Mucosa of descending colon (tissue), 3 donors: ENCODE results near the gene EEF1G. TPM values are rescaled to one million over a fixed set of nuclear protein-coding genes. Genes with fewer than 3 reads are reported as not detected.

Experiments
- ATAC-seq: fragments of 200-7000 bp; cut with Tn5 transposase; one replicate; pipeline ENCODE4 v1.9.1; 2020; ENCODE audit warnings: mild to moderate bottlenecking, moderate library complexity
- DNase-seq, 3 donors: peaks; one replicate each; pipeline ENCODE4 v3.0.0-alpha.2; 2020
- H3K36me3 ChIP-seq: fragments of 200-600 bp; one replicate; pipeline ENCODE4 v1.8.0; 2021; ENCODE audit warnings: low read depth, mild to moderate bottlenecking
- H3K4me1 ChIP-seq: fragments of 200-600 bp; one replicate; pipeline ENCODE4 v1.8.0; 2021; ENCODE audit warnings: low read depth, mild to moderate bottlenecking
- H3K4me3 ChIP-seq: fragments of 200-600 bp; one replicate; pipeline ENCODE4 v1.8.0; 2021; ENCODE audit warnings: mild to moderate bottlenecking
- H3K9me3 ChIP-seq: fragments of 200-600 bp; one replicate; pipeline ENCODE4 v1.8.0; 2021; ENCODE audit warnings: mild to moderate bottlenecking
- intact Hi-C, 2 donors: fragments of 100-400 bp; cut with DNase I in 1 of 2; cut with micrococcal nuclease in 1 of 2; formaldehyde crosslinking; loops; one replicate each; pipeline versions ENCODE4 v1.11.0 to v1.11.1; 2022; cut with DNase I, micrococcal nuclease
- microRNA-seq: library from miRNA; unstranded; fragments of <30 nt; microRNA quantifications from one replicate; pipeline ENCODE4, GENCODE V29; 2019
- total RNA-seq, 3 donors: library from RNA; stranded (reverse); fragmentation: NEBNext Ultra II Directional in 2 of 3; extraction: Animal tissue kit (Norgen Biotek cat#: 25700) in 2 of 3; gene quantifications; one replicate each; pipeline versions ENCODE4 v1.2.1 to v1.2.4, GENCODE V29; 2021 to 2023
- TF ChIP-seq, protein P1 (sequence below): fragments of 200-600 bp; IDR thresholded peaks from one replicate; pipeline ENCODE4 v1.8.0; 2022; ENCODE audit warnings: antibody characterized with exemption, mild to moderate bottlenecking
- donor health status: DM: no; HTN: no; CAD: no; lungs with moderate emphysema.
- donor health status: DM: no; HTN: no; CAD: no.
- donor health status: DM: no; HTN: yes; CAD: no.

Gene EEF1G
- total RNA-seq, 3 donors from 2014 or later = 1,059 to 1,365 (median 1,164) TPM

DNA sequence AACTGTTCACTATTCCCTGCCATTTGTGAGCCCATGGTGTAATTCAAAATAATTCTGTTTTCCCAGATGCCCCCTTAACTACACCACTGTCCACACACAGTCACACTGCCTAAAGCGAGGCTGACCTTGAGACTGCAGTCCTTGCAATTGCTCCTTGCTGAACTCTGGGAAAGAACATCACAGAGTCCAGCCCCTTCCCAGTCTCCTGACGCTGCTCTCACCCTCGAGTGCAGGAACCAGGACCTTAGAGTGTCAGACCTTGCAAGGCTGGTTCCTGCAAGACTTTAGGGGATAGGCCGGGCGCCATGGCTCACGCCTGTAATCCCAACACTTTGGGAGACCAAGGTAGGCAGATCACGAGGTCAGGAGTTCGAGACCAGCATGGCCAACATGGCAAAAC, 60.7 kb downstream of the EEF1G start:
- DNase-seq = no peak
- no peak for ATAC-seq
- TF ChIP-seq, protein P1, sequence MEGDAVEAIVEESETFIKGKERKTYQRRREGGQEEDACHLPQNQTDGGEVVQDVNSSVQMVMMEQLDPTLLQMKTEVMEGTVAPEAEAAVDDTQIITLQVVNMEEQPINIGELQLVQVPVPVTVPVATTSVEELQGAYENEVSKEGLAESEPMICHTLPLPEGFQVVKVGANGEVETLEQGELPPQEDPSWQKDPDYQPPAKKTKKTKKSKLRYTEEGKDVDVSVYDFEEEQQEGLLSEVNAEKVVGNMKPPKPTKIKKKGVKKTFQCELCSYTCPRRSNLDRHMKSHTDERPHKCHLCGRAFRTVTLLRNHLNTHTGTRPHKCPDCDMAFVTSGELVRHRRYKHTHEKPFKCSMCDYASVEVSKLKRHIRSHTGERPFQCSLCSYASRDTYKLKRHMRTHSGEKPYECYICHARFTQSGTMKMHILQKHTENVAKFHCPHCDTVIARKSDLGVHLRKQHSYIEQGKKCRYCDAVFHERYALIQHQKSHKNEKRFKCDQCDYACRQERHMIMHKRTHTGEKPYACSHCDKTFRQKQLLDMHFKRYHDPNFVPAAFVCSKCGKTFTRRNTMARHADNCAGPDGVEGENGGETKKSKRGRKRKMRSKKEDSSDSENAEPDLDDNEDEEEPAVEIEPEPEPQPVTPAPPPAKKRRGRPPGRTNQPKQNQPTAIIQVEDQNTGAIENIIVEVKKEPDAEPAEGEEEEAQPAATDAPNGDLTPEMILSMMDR = no peak
- Histone ChIP-seq H3K36me3 (no peaks in the 10 kb centered on the region), H3K4me1 (peaks cover 15% of the 10 kb centered on the region), H3K9me3 (no peaks in the 10 kb centered on the region), H3K4me3 (no peak overlapping the region)
- intact Hi-C loops = no loop called here

Small RNA genes within 50 kb of the gene (microRNA-seq; reads per million reads assigned to microRNA genes)
- gene MIR6747 = not detected

Other genes with a start within 250 kb of the EEF1G start
- gene ASRGL1, start 236.4 kb downstream of the EEF1G start, total RNA-seq = 10 to 100 TPM; 12.2 to 66.7 (median 13.9) TPM
- not detected for gene SCGB1A1, start 154.9 kb downstream of the EEF1G start, total RNA-seq
- gene AHNAK, start 27.1 kb downstream of the EEF1G start, total RNA-seq = 1,000 to 10,000 TPM in 1 of 3 donors, 100 to 1,000 TPM in 2; 473 to 1,283 (median 535) TPM
- 10 to 100 TPM; 11.9 to 19.8 (median 13.3) TPM for gene TUT1, start 17.6 kb upstream of the EEF1G start, total RNA-seq
- gene MTA2, start 28.0 kb upstream of the EEF1G start, total RNA-seq = 10 to 100 TPM; 70.7 to 92.1 (median 89.6) TPM
- 10 to 100 TPM; 54.6 to 57.7 (median 57.7) TPM for gene EML3, start 38.9 kb upstream of the EEF1G start, total RNA-seq
- gene ROM1, start 39.4 kb upstream of the EEF1G start, total RNA-seq = 10 to 100 TPM in 1 of 3 donors, 1 to 10 TPM in 2; 2.7 to 11.9 (median 3.8) TPM
- gene B3GAT3, start 48.1 kb upstream of the EEF1G start, total RNA-seq = 10 to 100 TPM; 27.3 to 34.2 (median 29.1) TPM
- gene GANAB, start 72.7 kb upstream of the EEF1G start, total RNA-seq = 100 to 1,000 TPM; 202 to 232 (median 223) TPM
- 10 to 100 TPM; 15.4 to 17.6 (median 16.7) TPM for gene INTS5, start 79.4 kb upstream of the EEF1G start, total RNA-seq
- gene C11orf98, start 91.3 kb upstream of the EEF1G start, total RNA-seq = 10 to 100 TPM; 39.7 to 54.2 (median 53.1) TPM
- 10 to 100 TPM; 11.6 to 18.6 (median 13.3) TPM for gene CSKMT, start 91.4 kb upstream of the EEF1G start, total RNA-seq
- gene UQCC3, start 97.8 kb upstream of the EEF1G start, total RNA-seq = 10 to 100 TPM in 2 of 3 donors, 1 to 10 TPM in 1; 9.0 to 12.1 (median 10.8) TPM
- 10 to 100 TPM in 2 of 3 donors, 1 to 10 TPM in 1; 7.4 to 10.6 (median 10.6) TPM for gene LBHD1, start 98.4 kb upstream of the EEF1G start, total RNA-seq
- gene UBXN1, start 105.2 kb upstream of the EEF1G start, total RNA-seq = 100 to 1,000 TPM in 1 of 3 donors, 10 to 100 TPM in 2; 79.2 to 138 (median 87.3) TPM
- 10 to 100 TPM in 1 of 3 donors, 1 to 10 TPM in 2; 1.2 to 11.5 (median 5.6) TPM for gene LRRN4CL, start 115.6 kb upstream of the EEF1G start, total RNA-seq
- 10 to 100 TPM; 59.0 to 63.4 (median 61.0) TPM for gene BSCL2, start 133.5 kb upstream of the EEF1G start, total RNA-seq
- 1 to 10 TPM in 1 of 3 donors, under 1 TPM in 2; 0.35 to 5.2 (median 0.92) TPM for gene GNG3, start 133.8 kb upstream of the EEF1G start, total RNA-seq
- gene HNRNPUL2, start 153.6 kb upstream of the EEF1G start, total RNA-seq = 10 to 100 TPM; 53.0 to 70.3 (median 58.6) TPM
- gene TTC9C, start 154.6 kb upstream of the EEF1G start, total RNA-seq = 10 to 100 TPM; 27.7 to 31.8 (median 29.3) TPM
- gene ZBTB3, start 180.3 kb upstream of the EEF1G start, total RNA-seq = 10 to 100 TPM; 10.9 to 15.6 (median 13.0) TPM
- 10 to 100 TPM; 39.4 to 49.6 (median 41.5) TPM for gene POLR2G, start 187.7 kb upstream of the EEF1G start, total RNA-seq
- gene TAF6L, start 197.5 kb upstream of the EEF1G start, total RNA-seq = 10 to 100 TPM; 17.0 to 23.5 (median 17.1) TPM
- 10 to 100 TPM; 39.8 to 62.2 (median 54.0) TPM for gene TMEM179B, start 213.5 kb upstream of the EEF1G start, total RNA-seq
- gene TMEM223, start 218.1 kb upstream of the EEF1G start, total RNA-seq = 10 to 100 TPM; 12.8 to 16.6 (median 14.8) TPM
- 100 to 1,000 TPM in 1 of 3 donors, 10 to 100 TPM in 2; 46.7 to 103 (median 55.0) TPM for gene NXF1, start 231.5 kb upstream of the EEF1G start, total RNA-seq